Right atrium auricular region (tissue), 2 donors: ENCODE measurements around the gene CACNA1H. TPM values are rescaled to one million over a fixed set of nuclear protein-coding genes. Genes with fewer than 3 reads are reported as not detected.

Experiments
- DNase-seq: peaks from one replicate; pipeline ENCODE4 v3.0.0-alpha.2; 2019; ENCODE audit warnings: low spot score
- H3K27ac ChIP-seq, 2 donors: fragments of 200-600 bp; sonication (generic); 1 replicate in 1 of 2; 2 replicates in 1 of 2; pipeline ENCODE4 v1.5.1; 2016 to 2019
- H3K27me3 ChIP-seq, 2 donors: fragments of 200-600 bp; sonication (generic); one replicate each; pipeline versions ENCODE4 v1.5.1 to v1.6.0; 2017 to 2019
- H3K36me3 ChIP-seq: fragments of 200-600 bp; sonication (generic); one replicate; pipeline ENCODE4 v1.5.1; 2016
- H3K4me1 ChIP-seq, 2 donors: fragments of 200-600 bp; sonication (generic); one replicate each; pipeline versions ENCODE4 v1.5.1 to v1.6.0; 2017 to 2019
- H3K4me3 ChIP-seq, 2 donors: fragments of 200-600 bp; sonication (generic); 1 replicate in 1 of 2; 2 replicates in 1 of 2; pipeline ENCODE4 v1.5.1; 2017 to 2019; ENCODE audit warnings: mild to moderate bottlenecking in 1 of 2, moderate library complexity in 1 of 2
- H3K9me3 ChIP-seq, 2 donors: fragments of 200-600 bp; sonication (generic); one replicate each; pipeline ENCODE4 v1.5.1; 2019
- CTCF ChIP-seq, 2 donors: fragments of 200-600 bp; sonication (generic); IDR thresholded peaks; one replicate each; pipeline ENCODE4 v1.5.1; 2019; ENCODE audit warnings: antibody characterized with exemption in 2 of 2
- total RNA-seq, 2 donors: library from RNA; depleted of rRNA; stranded (reverse); fragments of >200 nt; gene quantifications; one replicate each; pipeline ENCODE4 v1.1.0, GENCODE V29; 2016

Gene CACNA1H
- total RNA-seq, 2 donors from 2014 or later, result 7.0 to 9.4 TPM

- H3K27me3 ChIP-seq, result peaks cover 0 to 16% of the 10 kb centered on the region in 2 donors
- peak overlapping the region; percentile 37 to 39 for H3K27ac ChIP-seq
- no peaks in the 10 kb centered on the region for H3K9me3 ChIP-seq
- H3K4me1 ChIP-seq, result peaks cover 0 to 41% of the 10 kb centered on the region in 2 donors
- DNase-seq, result no peak
- H3K4me3 ChIP-seq, result no peak overlapping the region
- TF ChIP-seq CTCF (IDR thresholded peaks at IDR 0.05), result no peak
- H3K36me3 ChIP-seq, result no peaks in the 10 kb centered on the region
Measured at GRCh38 chr16:1157639-1158455, 4.9 kb downstream of the CACNA1H start.

- TF ChIP-seq CTCF (IDR thresholded peaks at IDR 0.05), result no peak
- peaks cover 0 to 14% of the 10 kb centered on the region in 2 donors for H3K27me3 ChIP-seq
- H3K4me1 ChIP-seq, result peaks cover 0 to 37% of the 10 kb centered on the region in 2 donors
- no peak overlapping the region for H3K4me3 ChIP-seq
- no peak for DNase-seq
- H3K27ac ChIP-seq, result peak overlapping the region; percentile 67 to 85
- H3K36me3 ChIP-seq, result no peaks in the 10 kb centered on the region
- no peaks in the 10 kb centered on the region for H3K9me3 ChIP-seq
Measured at GRCh38 chr16:1158456-1159324, 5.8 kb downstream of the CACNA1H start.

- peak overlapping the region; percentile 67 to 85 for H3K27ac ChIP-seq
Measured at GRCh38 chr16:1159325-1159972, 6.5 kb downstream of the CACNA1H start.

GRCh38 chr16:1159973-1160772 is 7.3 kb downstream of the CACNA1H start:
- peak; percentile 61 for DNase-seq
- Histone ChIP-seq H3K4me3 (peak overlapping the region in 1 of 2 donors; percentile 22), H3K27ac (peak overlapping the region; percentile 67 to 85), H3K27me3 (no peaks in the 10 kb centered on the region), H3K4me1 (peaks cover 0 to 26% of the 10 kb centered on the region in 2 donors), H3K36me3 (no peaks in the 10 kb centered on the region), H3K9me3 (no peaks in the 10 kb centered on the region)
- TF ChIP-seq CTCF (IDR thresholded peaks at IDR 0.05), result no peak

More at GRCh38 chr16:1159325-1159972, 6.5 kb downstream of the CACNA1H start:
- H3K36me3 ChIP-seq, result no peaks in the 10 kb centered on the region
- peaks cover 0 to 6% of the 10 kb centered on the region in 2 donors for H3K27me3 ChIP-seq
- peaks cover 0 to 30% of the 10 kb centered on the region in 2 donors for H3K4me1 ChIP-seq
- no peaks in the 10 kb centered on the region for H3K9me3 ChIP-seq
- H3K4me3 ChIP-seq, result peak overlapping the region in 1 of 2 donors; percentile 22
- no peak for DNase-seq
- TF ChIP-seq CTCF (IDR thresholded peaks at IDR 0.05), result no peak
